HG02981 (cell line): ENCODE measurements around the gene IGSF9.
A peak's percentile ranks its signal among the peaks of the same experiment; 100 is the strongest.
"Not testable (repeated sequence)": the region's sequence is repeated elsewhere in the genome, so short reads cannot be mapped to it uniquely, and the experiment has no call there.

ENCODE experiments used
- ATAC-seq: cut with Tn5 transposase; IDR thresholded peaks from one replicate; pipeline ENCODE4 v1.9.1; 2021; ENCODE audit warnings: mild to moderate bottlenecking, moderate library complexity; ENCODE audit not compliant: unreplicated experiment

The IGSF9 gene

DNA sequence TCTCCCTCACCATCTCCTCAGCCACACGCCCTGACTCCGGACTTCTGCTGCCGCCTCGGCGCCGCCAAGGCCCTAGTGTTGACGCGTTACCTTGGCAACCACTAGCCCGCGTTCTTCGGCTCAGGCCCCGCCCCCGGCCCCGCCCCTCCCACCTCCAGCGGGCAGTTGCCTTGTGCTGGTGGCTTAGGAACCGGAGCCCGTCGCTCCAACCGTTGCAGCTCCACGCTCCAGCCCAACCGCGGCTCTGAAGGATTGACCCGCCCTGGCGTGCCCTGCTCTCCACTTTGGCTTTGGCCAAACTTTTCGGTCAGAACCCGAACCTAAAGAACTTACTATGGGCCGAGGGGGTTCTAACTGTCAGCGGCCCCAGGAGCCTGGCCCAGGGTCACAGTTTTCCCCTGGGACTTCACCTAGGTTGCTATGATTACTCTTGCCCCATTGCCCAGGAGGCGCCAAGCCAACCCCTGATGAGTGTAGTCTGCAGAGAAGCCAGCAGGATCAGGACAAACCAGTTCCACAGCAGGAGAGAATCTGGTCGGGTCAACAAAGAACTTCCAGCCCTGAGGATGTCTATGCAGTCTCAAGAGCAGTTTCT, 45.2 kb downstream of the IGSF9 start, which contains the start of gene CFAP45:
Gene CFAP45 (minus strand): TSS at position 80 of the 595 bp plus-strand sequence. CDS start 67 bp downstream, at position 13.
- ATAC-seq = no peak

DNA sequence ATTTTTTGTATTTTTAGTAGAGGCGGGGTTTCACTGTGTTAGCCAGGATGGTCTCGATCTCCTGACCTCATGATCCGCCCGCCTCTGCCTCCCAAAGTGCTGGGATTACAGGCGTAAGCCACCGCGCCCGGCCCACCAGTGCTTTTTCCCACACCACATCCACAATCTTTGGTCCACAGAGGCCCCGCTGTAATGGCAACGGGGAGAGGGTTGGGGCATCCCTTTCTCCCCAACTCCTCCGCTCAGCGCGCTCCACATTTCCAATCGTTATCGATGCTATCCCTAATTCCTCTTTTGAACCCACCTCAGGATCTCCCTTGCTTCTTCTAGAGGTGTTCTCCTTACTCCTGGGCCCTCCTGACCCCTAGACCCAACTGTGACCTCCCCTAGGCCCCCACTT, 45.8 kb downstream of the IGSF9 start:
- not testable (repeated sequence) for ATAC-seq

DNA sequence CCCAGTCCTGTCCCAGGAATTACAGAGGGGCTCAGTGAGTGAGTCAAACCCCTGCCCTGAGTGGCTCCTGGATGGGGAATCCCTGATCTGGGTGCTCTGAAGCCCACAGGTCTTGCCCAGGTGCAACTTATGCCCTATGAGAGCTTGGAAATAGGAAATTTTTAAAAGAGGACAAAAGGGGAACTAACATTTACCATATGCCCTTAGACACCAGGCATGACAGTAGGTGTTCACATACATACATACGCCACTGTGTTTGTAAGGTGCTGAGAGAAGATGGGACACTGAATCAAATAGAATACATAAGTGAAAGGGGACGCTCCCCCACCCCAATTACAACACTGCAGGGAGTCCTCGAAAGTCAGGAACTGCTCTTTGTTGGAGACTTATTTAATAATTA, 46.9 kb downstream of the IGSF9 start:
- no peak for ATAC-seq

DNA sequence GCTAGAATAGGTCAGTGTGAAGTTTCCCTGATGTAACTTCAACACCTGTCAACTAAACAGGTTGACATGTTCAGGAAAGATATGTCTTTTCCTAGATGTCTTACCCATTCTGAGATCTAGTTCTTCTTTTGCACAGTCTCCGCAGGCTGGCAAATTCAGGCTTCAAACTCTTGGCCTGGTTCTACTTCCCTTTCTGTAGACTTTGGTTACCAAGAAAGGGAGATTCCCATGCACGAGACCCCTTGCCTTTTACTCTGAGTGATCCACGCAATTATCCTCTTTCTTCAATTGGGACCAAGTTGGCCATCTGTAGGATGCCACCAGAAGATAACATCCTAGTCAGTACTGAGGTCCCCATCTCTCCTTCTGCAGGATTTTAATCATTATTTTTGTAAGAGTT, 47.5 kb downstream of the IGSF9 start:
- no peak for ATAC-seq

DNA sequence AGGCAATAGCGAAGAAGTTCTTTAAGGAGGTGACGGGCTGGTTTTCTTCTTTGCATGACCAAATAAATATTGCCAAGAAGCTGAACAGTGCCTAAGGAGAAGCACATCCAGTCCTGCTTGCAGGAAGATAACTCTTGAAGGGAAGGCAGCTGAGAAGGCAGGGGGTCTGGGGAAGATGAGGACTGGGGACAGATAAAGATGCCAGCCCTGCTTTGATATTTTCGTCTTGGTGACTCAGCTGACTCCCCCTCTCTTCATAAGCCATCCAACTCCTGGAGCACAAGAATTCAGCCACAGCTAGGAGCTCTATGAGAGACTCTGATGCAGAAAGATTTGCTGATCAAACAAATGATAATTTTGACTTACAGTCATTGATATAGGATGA, 48.9 kb downstream of the IGSF9 start:
- no peak for ATAC-seq

DNA sequence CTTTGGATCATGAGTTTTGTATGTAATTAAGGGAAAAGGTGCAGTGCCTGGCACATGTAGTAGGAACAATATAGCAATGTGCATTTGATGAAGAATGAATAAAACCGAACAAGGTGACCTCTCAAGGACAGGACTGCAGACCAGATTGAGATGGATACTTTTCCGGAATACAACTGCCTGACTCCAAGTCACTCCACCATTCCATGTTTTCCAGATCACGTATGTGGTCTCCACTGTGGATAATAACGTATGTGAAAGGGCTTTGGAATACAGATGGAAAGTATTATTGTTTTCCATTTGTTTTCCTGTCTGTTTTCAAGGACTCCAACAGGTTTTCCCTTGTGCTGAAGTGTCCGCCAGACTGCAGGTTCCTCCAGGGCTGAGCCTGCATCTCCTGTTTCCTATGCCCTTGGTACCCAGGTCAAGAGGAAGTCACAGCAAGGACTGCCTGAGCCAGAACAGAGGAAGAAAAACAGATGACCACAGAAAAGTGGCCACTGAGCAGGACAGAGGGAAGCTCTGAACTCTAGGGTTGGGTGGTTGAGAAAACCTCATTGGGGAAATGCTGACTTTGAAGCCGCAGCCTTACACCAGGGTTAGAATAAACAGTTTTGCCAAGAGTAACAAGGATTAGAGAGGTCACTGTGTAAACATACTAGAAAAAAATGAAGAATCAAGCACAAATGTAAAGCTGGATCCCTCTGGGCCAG, 49.4 kb downstream of the IGSF9 start:
- no peak for ATAC-seq

DNA sequence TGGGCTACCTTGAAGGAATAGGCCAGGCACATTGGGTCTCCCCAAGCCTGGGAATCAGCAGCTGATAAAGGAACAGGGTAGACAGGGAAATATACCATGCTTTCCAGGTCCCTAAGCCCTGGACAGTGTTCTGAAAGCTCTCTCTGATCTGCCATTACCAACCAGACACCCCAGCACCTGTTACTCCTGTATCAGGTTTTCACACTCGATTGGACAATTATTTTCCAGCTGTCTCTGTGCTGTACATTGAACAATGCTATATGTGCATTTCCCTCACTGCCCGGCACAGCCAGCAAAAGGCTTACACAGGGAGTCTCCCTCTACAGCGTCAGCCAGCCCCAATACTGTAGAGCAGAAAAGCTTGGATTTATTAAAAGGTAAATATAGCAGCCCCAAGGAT, 50.1 kb downstream of the IGSF9 start:
- ATAC-seq = no peak

DNA sequence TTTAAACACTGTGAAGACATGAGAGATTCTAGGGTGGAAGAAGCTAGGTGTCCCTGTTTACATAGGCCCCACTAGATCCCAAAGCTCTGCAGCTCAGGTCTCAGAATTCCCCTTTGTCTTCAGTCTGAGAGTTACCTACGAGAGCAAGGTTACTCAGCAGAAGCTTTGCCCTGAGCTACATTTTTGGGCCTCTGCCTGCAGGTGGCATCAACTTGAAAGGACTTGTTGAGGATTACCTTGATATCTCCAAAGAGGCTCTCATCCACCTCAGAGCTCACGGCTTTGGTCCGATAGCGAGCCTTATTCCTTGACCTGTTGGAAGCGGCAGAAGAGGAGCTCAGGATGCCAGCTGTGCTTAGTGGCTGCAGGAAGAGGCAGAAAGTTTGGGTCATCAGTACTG, 52.5 kb downstream of the IGSF9 start:
- ATAC-seq = no peak

DNA sequence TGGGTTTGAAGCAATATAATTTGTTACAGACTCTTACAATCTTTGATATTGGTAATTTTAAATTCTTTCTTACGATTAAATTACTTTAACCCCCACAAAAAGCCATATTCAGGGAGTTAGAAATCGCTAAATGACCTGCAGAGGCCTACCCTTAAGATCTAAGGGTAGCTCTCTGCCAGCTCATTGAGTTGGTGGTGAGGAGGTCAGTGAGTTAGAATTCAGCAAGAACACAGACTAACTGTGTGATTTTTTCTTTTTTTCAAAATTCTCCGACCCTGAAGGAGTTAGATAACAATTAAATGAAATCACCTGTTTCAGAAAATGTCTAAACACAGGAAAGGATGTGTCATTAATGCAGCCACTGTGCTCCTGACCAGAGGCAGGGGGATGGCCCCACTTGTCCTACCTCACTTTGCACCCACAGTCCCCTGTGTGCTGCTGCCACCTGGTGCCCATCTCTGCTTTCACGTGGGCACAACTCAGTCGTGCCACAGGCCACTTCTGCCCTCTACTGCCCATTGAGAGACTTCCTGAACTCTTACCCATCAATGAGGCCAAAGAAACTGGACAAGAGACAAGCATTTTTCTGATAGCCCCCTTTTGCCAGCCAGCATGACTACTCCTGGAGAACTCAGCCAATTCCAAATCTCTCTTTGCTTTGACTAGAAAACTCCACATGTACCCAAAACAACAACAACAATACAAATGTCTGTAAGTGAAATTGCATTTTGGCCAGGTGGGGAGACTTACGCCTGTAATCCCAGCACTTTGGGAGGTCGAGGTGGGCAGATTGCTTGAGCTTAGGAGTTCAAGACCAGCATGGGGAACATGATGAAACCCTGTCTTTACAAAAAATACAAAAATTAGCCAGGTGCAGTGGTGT, 53.9 kb downstream of the IGSF9 start:
- ATAC-seq = peak; percentile 43

DNA sequence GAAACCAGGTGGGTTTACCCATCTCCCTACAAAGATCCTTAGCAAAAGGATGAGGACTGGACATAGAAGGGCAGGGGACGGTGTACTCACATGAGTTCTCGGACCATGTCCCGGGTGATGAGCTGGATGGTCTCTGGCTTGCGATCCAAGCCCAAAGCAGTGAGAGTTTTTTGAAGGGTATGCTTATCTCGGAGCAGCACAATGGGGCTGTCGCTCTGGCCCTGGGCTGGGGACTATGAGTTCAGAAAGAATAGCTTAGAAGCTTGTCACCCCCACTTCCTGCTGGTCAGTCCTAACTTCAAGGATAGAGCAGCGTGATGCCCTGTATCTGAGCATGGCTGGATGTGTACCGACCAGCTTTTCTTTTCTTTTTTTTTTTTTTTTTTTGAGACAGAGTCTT, 55.0 kb downstream of the IGSF9 start:
- ATAC-seq = no peak

DNA sequence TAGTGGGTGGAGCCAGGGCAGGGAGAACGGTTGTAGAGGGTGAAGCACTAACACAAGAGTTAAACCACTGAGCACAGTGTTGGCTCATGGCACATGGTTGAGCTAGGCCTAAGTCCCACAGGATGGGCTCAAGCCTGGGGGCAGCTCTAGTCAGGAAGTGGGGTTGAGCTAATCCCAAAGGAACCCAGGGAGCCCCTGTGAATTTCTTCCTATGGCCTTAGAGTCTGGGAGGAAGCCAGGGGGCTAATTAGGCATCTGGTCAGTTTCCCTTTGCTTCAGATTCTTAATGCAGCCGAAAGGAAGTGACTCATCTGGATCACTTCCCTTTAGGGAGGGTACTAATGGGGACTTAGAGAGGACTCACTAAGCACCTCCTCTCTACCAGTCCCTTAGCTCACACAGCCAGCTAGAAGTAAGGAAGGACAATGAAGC, 55.6 kb downstream of the IGSF9 start:
- peak; percentile 94 for ATAC-seq

DNA sequence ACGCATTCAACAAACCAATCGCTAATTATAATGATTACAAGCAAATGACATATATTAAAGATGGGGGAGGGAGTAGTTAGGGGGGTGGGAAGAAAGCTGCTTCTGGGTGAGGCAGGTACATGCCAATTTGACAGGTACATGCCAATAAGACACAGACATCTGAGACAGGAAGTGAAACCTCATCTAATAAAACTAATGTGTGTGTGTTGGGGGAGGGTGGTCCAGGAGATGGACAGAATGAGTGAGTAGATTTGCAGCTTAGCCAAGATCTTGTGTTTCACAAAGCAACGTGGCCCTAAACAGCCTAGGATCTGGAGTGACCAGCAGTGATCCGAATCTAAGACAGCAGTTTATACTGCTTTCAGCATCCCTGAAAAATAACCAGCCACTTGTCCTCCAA, 56.2 kb downstream of the IGSF9 start:
- ATAC-seq = no peak

DNA sequence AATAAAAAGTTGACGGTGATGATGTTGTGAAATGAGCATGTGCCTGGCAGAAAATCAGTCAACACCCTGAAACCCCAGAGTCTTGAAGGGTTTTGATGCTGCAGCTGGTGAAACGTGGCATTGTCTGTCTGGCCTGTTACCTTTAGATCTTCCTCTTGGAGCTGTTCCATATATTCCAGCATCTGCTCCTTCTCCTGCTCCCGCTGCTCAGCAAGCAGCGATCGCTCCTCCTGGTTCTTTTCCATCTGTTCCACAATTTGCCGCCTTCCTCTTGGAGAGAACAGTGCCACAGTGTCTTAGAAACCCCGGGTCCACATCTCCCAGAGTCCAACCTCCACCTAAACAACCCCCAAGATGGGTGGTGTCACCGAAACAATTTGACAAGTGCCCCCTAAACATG, 61.1 kb downstream of the IGSF9 start:
- ATAC-seq = no peak

DNA sequence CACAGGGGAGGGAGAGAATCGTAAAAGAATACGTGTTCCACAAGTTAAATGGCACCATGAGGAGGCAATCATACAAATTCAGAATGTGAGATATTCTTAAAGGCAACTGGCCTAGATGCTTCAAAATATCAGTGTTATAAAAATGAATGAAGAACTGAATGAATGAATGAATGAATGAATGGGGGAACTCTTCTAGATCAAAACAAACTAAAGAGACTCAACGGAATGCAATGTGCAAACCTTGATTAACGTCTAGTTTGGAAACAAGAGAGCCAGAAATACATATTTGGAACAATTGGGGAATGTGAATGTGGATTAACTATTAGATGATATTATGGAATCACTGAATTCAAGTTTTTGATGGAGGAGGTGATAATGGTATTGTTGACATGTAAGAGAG, 62.3 kb downstream of the IGSF9 start:
- ATAC-seq = no peak

DNA sequence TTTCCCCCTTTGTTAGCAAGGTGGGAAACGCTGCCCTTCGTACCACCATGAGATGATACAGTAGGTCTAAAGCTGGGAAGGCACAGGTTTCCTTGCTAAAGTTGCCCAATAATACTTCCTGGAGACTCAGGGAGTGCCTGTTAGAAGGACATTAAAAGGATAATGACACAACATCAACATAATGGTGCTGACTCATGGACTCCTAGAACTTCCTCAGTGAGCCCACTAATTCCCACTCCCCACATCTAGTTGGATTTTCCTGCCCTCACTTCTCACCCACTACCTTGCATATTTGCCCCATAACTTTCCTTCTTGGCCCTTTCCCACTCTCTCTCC, 62.9 kb downstream of the IGSF9 start:
- no peak for ATAC-seq

DNA sequence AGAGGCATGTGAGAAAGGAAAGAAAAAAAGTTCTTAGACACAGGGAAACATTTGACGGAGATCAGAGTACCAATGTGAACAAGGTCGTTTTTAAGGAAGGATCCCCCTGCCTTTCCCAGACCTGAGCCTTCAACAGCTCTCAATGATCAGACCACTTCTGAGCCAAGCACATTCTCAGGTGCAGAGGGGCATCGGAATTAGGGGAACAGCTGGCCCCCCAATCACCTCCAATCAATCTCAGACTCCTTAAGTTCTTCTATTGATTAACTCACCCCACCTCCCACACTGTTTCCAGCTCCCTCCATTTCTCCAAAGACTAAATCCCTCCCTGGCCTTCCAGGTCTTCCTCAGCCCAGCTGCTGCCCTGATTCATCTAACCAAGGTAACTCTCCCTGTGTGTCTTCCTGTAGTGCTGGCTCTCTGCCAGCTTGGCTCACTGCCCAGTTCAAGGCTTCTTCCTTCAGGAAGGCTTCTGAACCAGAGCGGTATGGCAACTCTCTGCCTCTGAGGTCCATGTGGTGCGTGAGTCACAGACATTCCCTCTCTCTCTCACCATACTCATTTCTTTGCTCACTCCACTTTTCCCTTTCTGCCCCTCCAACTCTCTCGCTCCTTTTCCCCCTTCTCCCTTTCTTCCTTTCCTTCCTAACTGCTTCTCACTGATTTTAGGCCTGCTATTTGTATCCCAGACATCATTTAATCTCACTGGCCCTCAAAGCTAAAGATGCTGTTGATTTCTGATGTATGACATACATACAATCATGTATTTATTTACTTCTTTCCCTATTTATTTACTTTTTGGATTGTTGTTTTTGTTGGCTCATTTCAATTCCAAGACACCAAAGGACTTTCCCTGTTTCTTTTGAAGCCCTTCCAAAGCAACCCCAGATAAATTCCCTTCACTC, 63.5 kb downstream of the IGSF9 start:
- no peak for ATAC-seq

DNA sequence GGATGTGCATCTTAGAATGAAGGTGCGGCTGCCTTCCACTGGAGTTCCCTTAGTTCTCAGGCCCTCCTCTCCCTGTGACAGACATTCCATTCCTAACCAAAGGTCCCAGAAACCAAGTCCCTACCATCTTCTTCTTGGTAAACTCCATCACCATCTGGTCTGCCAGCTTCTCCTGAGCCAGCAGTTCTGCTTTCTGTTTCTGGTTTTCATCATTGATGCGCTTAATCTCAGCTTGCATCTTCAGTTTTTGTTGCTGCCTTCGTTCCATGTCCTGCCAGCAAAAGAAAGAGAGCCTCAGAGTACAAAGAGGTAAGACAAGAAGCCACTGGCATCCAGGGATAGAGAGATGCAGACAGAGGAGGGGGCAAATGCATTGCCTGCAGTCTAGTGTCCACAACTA, 65.0 kb downstream of the IGSF9 start:
- no peak for ATAC-seq

DNA sequence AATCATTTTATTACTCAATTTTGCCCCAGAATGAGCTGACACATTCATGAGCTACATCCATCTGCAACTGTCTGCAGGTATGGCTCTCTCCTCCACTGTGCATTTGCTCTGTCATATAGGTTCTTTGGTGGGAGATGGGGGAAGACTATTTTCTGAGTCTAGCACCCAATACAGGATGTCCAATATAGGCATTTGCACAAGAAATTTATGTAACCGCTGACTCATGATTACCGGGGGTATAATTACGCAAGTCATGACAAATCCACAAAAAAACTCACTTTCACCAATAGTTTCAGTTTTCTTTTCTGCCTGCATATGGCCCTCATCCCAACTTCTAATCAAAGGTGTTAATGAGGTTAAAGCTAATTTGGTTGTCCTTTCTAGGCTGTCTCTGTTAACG, 65.4 kb downstream of the IGSF9 start:
- no peak for ATAC-seq

DNA sequence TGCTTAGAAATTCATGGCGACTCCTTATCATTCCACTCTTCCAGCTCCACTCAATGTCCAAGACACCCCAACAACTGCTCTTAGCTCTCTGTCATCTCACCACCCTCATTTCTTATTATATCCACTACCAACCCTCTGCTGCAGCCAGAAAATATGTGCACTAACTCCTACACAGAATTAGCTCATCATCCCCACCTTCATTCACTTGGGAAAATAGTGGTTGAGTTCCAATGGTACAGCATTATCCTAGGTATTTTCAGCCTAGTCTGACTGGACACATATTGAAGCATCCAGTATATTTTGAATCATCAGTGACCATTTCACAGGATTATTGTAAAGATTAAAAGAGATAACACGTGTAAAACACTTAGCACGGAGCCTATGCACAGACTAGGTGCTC, 66.3 kb downstream of the IGSF9 start:
- ATAC-seq = no peak

DNA sequence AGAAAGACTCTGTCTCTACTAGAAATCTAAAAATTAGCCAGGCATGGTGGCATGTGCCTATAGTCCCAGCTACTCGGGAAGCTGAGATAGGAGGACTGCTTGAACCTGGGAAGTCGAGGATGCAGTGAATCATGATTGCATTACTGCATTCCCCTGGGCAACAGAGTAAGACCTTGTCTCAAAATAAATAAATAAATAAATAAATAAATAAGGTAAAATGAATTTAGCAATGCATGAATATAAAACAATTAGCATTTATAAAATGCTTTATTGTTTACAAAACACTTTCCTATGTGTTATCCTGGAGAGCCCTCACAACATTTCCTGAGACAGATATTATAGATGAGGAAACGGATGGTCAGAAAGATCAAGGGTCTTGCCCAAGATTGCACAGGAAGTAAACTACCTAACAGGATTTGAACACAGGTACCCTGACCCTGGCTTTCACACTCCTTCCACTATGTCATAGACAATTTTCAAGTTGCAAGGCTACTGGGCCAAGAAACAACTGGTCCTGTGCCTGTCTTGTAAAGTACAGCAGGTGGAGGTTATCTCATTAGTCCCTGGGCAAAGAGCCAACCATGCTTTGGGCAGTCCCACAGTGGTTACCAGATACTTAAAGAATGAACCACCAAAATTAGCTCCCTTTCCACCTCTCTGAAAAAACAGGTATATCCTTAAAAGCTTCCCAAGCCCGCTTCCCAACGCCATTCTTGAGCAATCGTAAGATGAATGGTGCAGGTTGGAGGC, 67.5 kb downstream of the IGSF9 start:
- ATAC-seq = no peak
